Breast epithelium (tissue), 3 donors: ENCODE data around the gene ZNF674.

Experiments
- POLR2A ChIP-seq: fragments of 450-650 bp; IDR thresholded peaks from one replicate; pipeline ENCODE4 v1.6.1; 2016; ENCODE audit warnings: antibody characterized with exemption, mild to moderate bottlenecking, moderate library complexity
- POLR2AphosphoS5 ChIP-seq, 3 donors: sonication (generic); formaldehyde crosslinking; IDR thresholded peaks; one replicate each; pipeline ENCODE4 v1.6.1; 2017; ENCODE audit warnings: antibody characterized with exemption in 3 of 3
- TF ChIP-seq, protein P1 (sequence below), 3 donors: fragments of 450-650 bp; IDR thresholded peaks; one replicate each; pipeline ENCODE4 v1.5.1; 2016 to 2017; ENCODE audit warnings: antibody characterized with exemption in 3 of 3, mild to moderate bottlenecking in 3 of 3, moderate library complexity in 3 of 3

GRCh38 chrX:46456125-46456922 lies 88.9 kb downstream of the ZNF674 start:
- TF ChIP-seq, protein P1, sequence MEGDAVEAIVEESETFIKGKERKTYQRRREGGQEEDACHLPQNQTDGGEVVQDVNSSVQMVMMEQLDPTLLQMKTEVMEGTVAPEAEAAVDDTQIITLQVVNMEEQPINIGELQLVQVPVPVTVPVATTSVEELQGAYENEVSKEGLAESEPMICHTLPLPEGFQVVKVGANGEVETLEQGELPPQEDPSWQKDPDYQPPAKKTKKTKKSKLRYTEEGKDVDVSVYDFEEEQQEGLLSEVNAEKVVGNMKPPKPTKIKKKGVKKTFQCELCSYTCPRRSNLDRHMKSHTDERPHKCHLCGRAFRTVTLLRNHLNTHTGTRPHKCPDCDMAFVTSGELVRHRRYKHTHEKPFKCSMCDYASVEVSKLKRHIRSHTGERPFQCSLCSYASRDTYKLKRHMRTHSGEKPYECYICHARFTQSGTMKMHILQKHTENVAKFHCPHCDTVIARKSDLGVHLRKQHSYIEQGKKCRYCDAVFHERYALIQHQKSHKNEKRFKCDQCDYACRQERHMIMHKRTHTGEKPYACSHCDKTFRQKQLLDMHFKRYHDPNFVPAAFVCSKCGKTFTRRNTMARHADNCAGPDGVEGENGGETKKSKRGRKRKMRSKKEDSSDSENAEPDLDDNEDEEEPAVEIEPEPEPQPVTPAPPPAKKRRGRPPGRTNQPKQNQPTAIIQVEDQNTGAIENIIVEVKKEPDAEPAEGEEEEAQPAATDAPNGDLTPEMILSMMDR (IDR thresholded peaks at IDR 0.05): no peak
- no peak for TF ChIP-seq POLR2A
- TF ChIP-seq POLR2AphosphoS5 (IDR thresholded peaks at IDR 0.05): no peak
